GM12878 (cell line): ENCODE results near the gene PLEK2. TPM values are rescaled to one million over a fixed set of nuclear protein-coding genes. Genes with fewer than 3 reads are reported as not detected.
"Not testable (repeated sequence)": the region's sequence is repeated elsewhere in the genome, so short reads cannot be mapped to it uniquely, and the experiment has no call there.

Experiments
- ATAC-seq: fragments of 200-7000 bp; cut with Tn5 transposase; 3 replicates; pipeline ENCODE4 v1.9.1; 2020; ENCODE audit warnings: mild to moderate bottlenecking, moderate library complexity
- BruUV-seq: library from RNA; stranded (reverse); fragments of 400-500 nt; replicated peaks from 2 replicates; lab custom pipeline; 2021; lab: Mats Ljungman, UMichigan
- CTCF ChIA-PET: fragments of 300-600 bp; sonication (Branson Sonifier 250); formaldehyde crosslinking; extraction: SDS; loops from one replicate; lab custom pipeline; 2021; ENCODE audit warnings: inconsistent platforms; lab: Yijun Ruan, JAX
- POLR2A ChIA-PET: fragments of 350-600 bp; formaldehyde crosslinking; extraction: SDS; loops from one replicate; lab custom pipeline; 2021; ENCODE audit warnings: inconsistent platforms; lab: Charles Lee
- RAD21 ChIA-PET: fragments of 300-600 bp; sonication (Branson Sonifier 250); formaldehyde crosslinking; loops from one replicate; lab custom pipeline; 2023; ENCODE audit warnings: antibody characterized with exemption; ENCODE audit not compliant: unreplicated experiment; lab: Charles Lee
- SMC1A ChIA-PET: fragments of 300-600 bp; sonication (Branson Sonifier 250); formaldehyde crosslinking; loops from one replicate; lab custom pipeline; 2023; ENCODE audit not compliant: unreplicated experiment, uncharacterized antibody; lab: Charles Lee
- DNase-seq: peaks from one replicate; pipeline ENCODE4 v3.0.0-alpha.2; 2011; ENCODE audit warnings: low read depth, low spot score
- FAIRE-seq: peaks from 3 replicates; lab custom pipeline; 2011; peaks lifted over from hg19 to GRCh38; lab: Jason Lieb, UNC
- H2AFZ ChIP-seq: 2 replicates; pipeline ENCODE4 v1.6.0; 2011; ENCODE audit warnings: low read depth, low read length, control low read depth; ENCODE audit not compliant: control insufficient read depth
- H3K27ac ChIP-seq: 2 replicates; pipeline ENCODE4 v1.5.1; 2011; ENCODE audit warnings: control low read depth; ENCODE audit not compliant: control insufficient read depth, insufficient read depth
- H3K27me3 ChIP-seq, 2 experiments: replicated peaks in 1 of 2; 2 replicates each; pipeline versions ENCODE4 v1.6.0 to v1.6.1; 2011; ENCODE audit warnings: low read length in 1 of 2; ENCODE audit not compliant: control insufficient read depth in 2 of 2, insufficient read depth in 2 of 2
- H3K36me3 ChIP-seq, 2 experiments: 2 replicates each; pipeline ENCODE4 v1.5.1; 2011; ENCODE audit warnings: low read length in 1 of 2; ENCODE audit not compliant: control insufficient read depth in 2 of 2, insufficient read depth in 2 of 2
- H3K4me1 ChIP-seq: 2 replicates; pipeline ENCODE4 v1.6.1; 2011; ENCODE audit warnings: mild to moderate bottlenecking, low read length, moderate library complexity, mixed read lengths; ENCODE audit not compliant: control insufficient read depth, insufficient read depth
- H3K4me2 ChIP-seq: 2 replicates; pipeline ENCODE4 v1.6.0; 2011; ENCODE audit warnings: control low read depth; ENCODE audit not compliant: control insufficient read depth, insufficient read depth
- H3K4me3 ChIP-seq: fragments of 200-600 bp; sonication (generic); 2 replicates; pipeline ENCODE4 v1.5.1; 2016
- H3K79me2 ChIP-seq: 2 replicates; pipeline ENCODE4 v1.6.0; 2011; ENCODE audit warnings: low read length; ENCODE audit not compliant: control insufficient read depth, insufficient read depth
- H3K9ac ChIP-seq: 2 replicates; pipeline ENCODE4 v1.8.0; 2011; ENCODE audit warnings: low read length, control low read depth, mixed read lengths; ENCODE audit not compliant: control insufficient read depth, insufficient read depth
- H3K9me3 ChIP-seq: replicated peaks from 3 replicates; pipeline ENCODE4 v1.5.1; 2011; ENCODE audit warnings: mild to moderate bottlenecking, low read length; ENCODE audit not compliant: control insufficient read depth, insufficient read depth
- H4K20me1 ChIP-seq: 2 replicates; pipeline ENCODE4 v1.6.0; 2011; ENCODE audit not compliant: control insufficient read depth, insufficient read depth
- BRCA1 ChIP-seq: IDR thresholded peaks from 2 replicates; pipeline ENCODE4 v1.6.1; 2011; ENCODE audit warnings: low read depth, low read length, improper control_type of control experiment
- TARDBP ChIP-seq: IDR thresholded peaks from 2 replicates; pipeline ENCODE4 v1.6.1; 2016; ENCODE audit warnings: borderline replicate concordance
- WGBS: methylation state at CpG from one replicate; pipeline ENCODE4 v1.1.6; 2016; ENCODE audit warnings: low lambda C conversion rate; ENCODE audit not compliant: insufficient replicate concordance, insufficient coverage; ENCODE audit errors: missing lambda C conversion rate; 5-methylcytosine and 5-hydroxymethylcytosine counted together
- in situ Hi-C: fragments of 300-500 bp; cut with MboI; formaldehyde crosslinking; loops from 9 replicates; pipeline ENCODE4 v1.14.3; 2018; ENCODE audit warnings: mixed read lengths
- intact Hi-C: fragments of 100-400 bp; cut with micrococcal nuclease; formaldehyde crosslinking; loops from one replicate; pipeline ENCODE4 v1.14.2; 2022; ENCODE audit not compliant: unreplicated experiment
- polyA plus RNA-seq, 11 experiments: library from polyadenylated mRNA; depleted of rRNA in 4 of 11; unstranded in 6 of 11; stranded (reverse) in 5 of 11; fragments of >200 nt; fragmentation: Nextera tagmentation in 4 of 11; fragmentation: Illumina TruSeq in 1 of 11; extraction: Ambion mirVana in 4 of 11; extraction: Trizol in 1 of 11; gene quantifications; 1 replicate in 1 of 11; 2 replicates in 10 of 11; pipeline versions ENCODE4 v1.2.1 to v1.2.3, GENCODE V29; 2011 to 2016; ENCODE audit warnings: inconsistent platforms in 2 of 11, missing spikeins in 2 of 11, low read depth in 1 of 11
- total RNA-seq, 4 experiments: library from RNA; depleted of rRNA in 3 of 4; stranded (reverse); fragments of >200 nt in 3 of 4; fragmentation: Illumina TruSeq in 1 of 4; extraction: Trizol in 1 of 4; gene quantifications; 2 replicates each; pipeline versions ENCODE4 v1.2.1 to v1.2.3, GENCODE V29; 2013 to 2021
- TF ChIP-seq, protein P1 (sequence below): IDR thresholded peaks from 2 replicates; pipeline ENCODE4 v1.6.1; 2011; ENCODE audit warnings: low read depth, low read length, improper control_type of control experiment, borderline replicate concordance

PLEK2 gene
- total and polyA plus RNA-seq, 10 of the 15 experiments (the other 5 are each of a cell fraction or from before 2014, with no cell fraction given) = 0.08 to 0.20 TPM; not detected in 8

DNA sequence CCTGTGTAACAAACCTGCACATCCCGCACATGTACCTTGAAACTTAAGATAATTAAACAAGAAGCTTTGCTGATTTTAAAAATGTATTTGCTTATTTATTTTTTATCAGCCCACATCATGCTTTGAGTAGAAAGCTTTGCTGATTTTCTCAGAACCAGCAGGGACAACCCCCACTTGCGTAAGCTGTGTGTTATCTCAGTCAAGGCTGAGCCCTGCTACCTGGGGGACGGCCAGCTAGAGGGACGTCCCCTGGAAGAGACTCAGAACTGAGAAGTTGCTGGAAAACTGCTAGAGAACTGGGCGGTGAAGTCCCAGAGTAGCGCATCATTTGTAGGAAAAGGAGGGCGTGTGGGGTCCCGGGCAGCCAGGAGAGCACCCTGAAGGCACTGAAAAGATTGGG is 4.1 kb upstream of the PLEK2 start:
- FAIRE-seq = no peak
- H3K27me3 ChIP-seq = no peaks in the 10 kb centered on the region; a peak in 1 of 4 replicates
- in situ Hi-C loops (no loop called here), intact Hi-C loops (no loop called here)
- DNase-seq = no peak
- TF ChIP-seq, protein P1, sequence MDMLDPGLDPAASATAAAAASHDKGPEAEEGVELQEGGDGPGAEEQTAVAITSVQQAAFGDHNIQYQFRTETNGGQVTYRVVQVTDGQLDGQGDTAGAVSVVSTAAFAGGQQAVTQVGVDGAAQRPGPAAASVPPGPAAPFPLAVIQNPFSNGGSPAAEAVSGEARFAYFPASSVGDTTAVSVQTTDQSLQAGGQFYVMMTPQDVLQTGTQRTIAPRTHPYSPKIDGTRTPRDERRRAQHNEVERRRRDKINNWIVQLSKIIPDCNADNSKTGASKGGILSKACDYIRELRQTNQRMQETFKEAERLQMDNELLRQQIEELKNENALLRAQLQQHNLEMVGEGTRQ = no peak
- TF ChIP-seq BRCA1 = no peak
- no peak for TF ChIP-seq TARDBP
- BruUV-seq = no TSS peak
- H3K4me3 ChIP-seq = no peak overlapping the region
- no peak for ATAC-seq
- ChIA-PET POLR2A (no interaction called here), CTCF (interaction anchor here (0.6 to 21.1 kb wide), 4 partner anchors 12 to 158 kb away, joined by 3 to 583 read pairs (median 28); no protein-coding TSS in a partner anchor), SMC1A (interaction anchor here (0.9 kb wide), 2 partner anchors 10 to 155 kb away, joined by 3 read pairs; no protein-coding TSS in a partner anchor), RAD21 (interaction anchor here (1.6 to 2.8 kb wide), 2 partner anchors 12 to 155 kb away, joined by 4 to 7 read pairs; no protein-coding TSS in a partner anchor)
- H3K36me3 ChIP-seq = no peaks in the 10 kb centered on the region
- H3K9ac ChIP-seq = no peak overlapping the region
- no peaks in the 10 kb centered on the region for H4K20me1 ChIP-seq
- no peak overlapping the region for H3K4me2 ChIP-seq
- H2AFZ ChIP-seq = no peak overlapping the region
- H3K9me3 ChIP-seq = no peaks in the 10 kb centered on the region
- H3K27ac ChIP-seq = no peak overlapping the region
- H3K79me2 ChIP-seq = no peaks in the 10 kb centered on the region
- 52% methylated on average over 8 of the region's 8 CpGs for WGBS
- H3K4me1 ChIP-seq = no peaks in the 10 kb centered on the region

DNA sequence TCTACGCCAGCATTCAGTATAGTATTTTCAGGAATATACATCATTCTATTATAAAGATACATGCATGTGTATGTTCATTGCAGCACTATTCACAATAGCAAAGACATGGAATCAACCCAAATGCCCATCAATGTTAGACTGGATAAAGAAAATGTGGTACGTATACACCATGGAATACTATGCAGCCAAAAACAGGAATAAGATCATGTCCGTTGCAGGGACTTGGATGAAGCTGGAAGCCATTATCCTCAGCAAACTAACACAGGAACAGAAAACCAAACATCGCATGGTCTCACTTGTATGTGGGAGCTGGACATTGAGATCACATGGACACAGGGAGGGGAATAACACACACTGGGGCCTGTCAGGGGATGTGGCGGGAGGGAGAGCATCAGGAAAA is 3.6 kb upstream of the PLEK2 start:
- POLR2A ChIA-PET, H3K79me2 ChIP-seq, H3K4me2 ChIP-seq, H3K27ac ChIP-seq, ATAC-seq, H3K9me3 ChIP-seq, H3K4me1 ChIP-seq, in situ Hi-C loops, BruUV-seq, intact Hi-C loops, H2AFZ ChIP-seq, H3K9ac ChIP-seq, FAIRE-seq, H4K20me1 ChIP-seq, DNase-seq, H3K27me3 ChIP-seq, H3K36me3 ChIP-seq, H3K4me3 ChIP-seq: not testable (repeated sequence)
- ChIA-PET SMC1A (interaction anchor here (0.9 kb wide), 2 partner anchors 11 to 156 kb away, joined by 3 read pairs; no protein-coding TSS in a partner anchor), CTCF (interaction anchor here (9.3 to 21.1 kb wide), 2 partner anchors 12 to 159 kb away, joined by 52 to 583 read pairs; no protein-coding TSS in a partner anchor), RAD21 (interaction anchor here (1.6 to 2.8 kb wide), 2 partner anchors 12 to 156 kb away, joined by 4 to 7 read pairs; no protein-coding TSS in a partner anchor)
- WGBS = 74% methylated on average over 5 of the region's 5 CpGs
